8988T (cell line): Measurements from ENCODE around the gene SLBP.

Experiments
- DNase-seq: peaks from one replicate; pipeline ENCODE4 v3.0.0; 2011

SLBP gene

GRCh38 chr4:1644891-1645657 lies 67.0 kb downstream of the SLBP start:
- DNase-seq, result no peak

DNA sequence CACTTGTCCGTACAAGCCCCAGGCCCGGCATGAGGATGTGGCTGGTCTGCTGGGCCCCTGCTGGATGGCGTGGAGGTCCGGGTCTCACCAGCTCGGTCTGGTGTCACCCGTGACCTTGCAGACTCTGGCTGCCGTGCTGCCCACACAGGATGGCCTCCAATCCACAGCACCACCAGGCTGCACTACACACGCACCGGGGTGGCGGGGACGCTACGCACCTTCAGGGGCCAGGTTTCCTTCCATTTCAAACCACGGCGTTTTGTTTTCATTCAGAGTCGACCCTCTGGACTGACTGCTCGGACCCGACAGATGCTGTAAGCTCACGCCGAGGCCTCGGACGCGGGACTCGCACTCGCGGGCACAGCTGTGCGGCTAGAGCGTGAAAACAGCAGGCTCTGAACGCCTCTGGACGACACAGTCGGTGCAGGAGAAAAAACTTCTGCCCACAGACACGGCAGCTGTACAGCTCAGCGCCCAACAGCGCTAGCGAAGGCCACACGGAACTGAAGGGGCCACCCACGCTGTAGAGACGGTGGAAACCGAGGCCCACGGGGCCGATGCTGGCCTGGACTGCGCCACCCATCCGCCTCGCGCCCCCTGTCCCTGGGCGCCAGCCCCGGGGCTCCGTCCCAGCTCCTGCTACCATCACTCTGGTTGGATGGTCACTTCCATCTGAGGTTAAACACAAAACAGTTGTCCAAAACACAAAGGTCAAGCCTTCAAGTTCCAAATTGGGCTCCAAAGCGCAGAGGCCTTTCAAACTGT lies 68.0 kb downstream of the SLBP start:
- DNase-seq, result no peak
